Measurements from ENCODE around the gene SLC9A7.

The SLC9A7 gene

GRCh38 chrX:46559062-46559461 is 199.9 kb downstream of the SLC9A7 start:
- H3K4me3 ChIP-seq (ENCODE audit: low read depth, low read length), result no peak overlapping the region
- TF ChIP-seq, protein P1, sequence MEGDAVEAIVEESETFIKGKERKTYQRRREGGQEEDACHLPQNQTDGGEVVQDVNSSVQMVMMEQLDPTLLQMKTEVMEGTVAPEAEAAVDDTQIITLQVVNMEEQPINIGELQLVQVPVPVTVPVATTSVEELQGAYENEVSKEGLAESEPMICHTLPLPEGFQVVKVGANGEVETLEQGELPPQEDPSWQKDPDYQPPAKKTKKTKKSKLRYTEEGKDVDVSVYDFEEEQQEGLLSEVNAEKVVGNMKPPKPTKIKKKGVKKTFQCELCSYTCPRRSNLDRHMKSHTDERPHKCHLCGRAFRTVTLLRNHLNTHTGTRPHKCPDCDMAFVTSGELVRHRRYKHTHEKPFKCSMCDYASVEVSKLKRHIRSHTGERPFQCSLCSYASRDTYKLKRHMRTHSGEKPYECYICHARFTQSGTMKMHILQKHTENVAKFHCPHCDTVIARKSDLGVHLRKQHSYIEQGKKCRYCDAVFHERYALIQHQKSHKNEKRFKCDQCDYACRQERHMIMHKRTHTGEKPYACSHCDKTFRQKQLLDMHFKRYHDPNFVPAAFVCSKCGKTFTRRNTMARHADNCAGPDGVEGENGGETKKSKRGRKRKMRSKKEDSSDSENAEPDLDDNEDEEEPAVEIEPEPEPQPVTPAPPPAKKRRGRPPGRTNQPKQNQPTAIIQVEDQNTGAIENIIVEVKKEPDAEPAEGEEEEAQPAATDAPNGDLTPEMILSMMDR (IDR thresholded peaks at IDR 0.05; ENCODE audit: low read depth, low read length), result no peak
- TF ChIP-seq MYC (IDR thresholded peaks at IDR 0.05; ENCODE audit: low read depth, low read length) (no peak), POLR2A (IDR thresholded peaks at IDR 0.05; ENCODE audit: extremely low read depth, insufficient read length) (no peak), MAX (IDR thresholded peaks at IDR 0.05; ENCODE audit: low read depth, low read length) (no peak)
- DNase-seq (ENCODE audit: low read depth), result no peak

GRCh38 chrX:46554942-46555341 is 204.0 kb downstream of the SLC9A7 start:
- peak; percentile 31 for DNase-seq (ENCODE audit: low read depth)
- TF ChIP-seq POLR2A (IDR thresholded peaks at IDR 0.05; ENCODE audit: extremely low read depth, insufficient read length) (no peak), MYC (IDR thresholded peaks at IDR 0.05; ENCODE audit: low read depth, low read length) (no peak), MAX (IDR thresholded peaks at IDR 0.05; ENCODE audit: low read depth, low read length) (no peak)
- TF ChIP-seq, protein P1 (IDR thresholded peaks at IDR 0.05; ENCODE audit: low read depth, low read length), result no peak
- H3K4me3 ChIP-seq (ENCODE audit: low read depth, low read length), result no peak overlapping the region

- H3K4me3 ChIP-seq (ENCODE audit: low read depth, low read length), result no peak overlapping the region
- no peak for DNase-seq (ENCODE audit: low read depth)
- TF ChIP-seq, protein P1 (IDR thresholded peaks at IDR 0.05; ENCODE audit: low read depth, low read length), result no peak
- no peak for TF ChIP-seq MYC (IDR thresholded peaks at IDR 0.05; ENCODE audit: low read depth, low read length)
These were observed 205.0 kb downstream of the SLC9A7 start for GRCh38 chrX:46553935-46554334.

DNA sequence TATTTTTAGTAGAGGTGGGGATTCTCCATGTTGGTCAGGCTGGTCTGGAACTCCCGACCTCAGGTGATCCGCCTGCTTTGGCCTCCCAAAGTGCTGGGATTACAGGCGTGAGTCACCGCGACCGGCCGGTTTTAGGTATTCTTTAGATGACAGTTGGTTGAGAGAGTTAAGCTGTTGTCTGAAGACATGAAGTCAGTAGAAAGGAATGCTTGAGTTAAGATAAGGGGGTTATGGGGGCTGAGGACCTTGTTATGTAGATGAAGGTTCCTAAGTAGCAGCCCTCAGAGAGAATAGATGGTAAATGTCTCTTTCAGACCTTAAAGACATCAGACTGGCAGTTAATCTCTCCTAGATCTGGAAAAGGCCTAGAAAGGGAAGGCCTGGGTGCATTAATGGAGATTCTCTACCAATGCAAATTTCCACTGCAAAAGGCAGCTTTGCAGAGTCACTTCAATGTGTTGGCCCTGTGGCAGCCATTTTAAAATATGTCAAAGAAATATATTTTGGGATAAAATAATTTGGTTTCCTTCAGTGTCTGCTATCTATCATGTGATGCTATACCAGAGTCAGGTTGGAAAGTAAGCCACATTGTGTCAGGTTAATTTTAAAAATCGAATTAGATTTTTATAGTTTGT is 207.3 kb downstream of the SLC9A7 start:
- DNase-seq (ENCODE audit: low read depth), result no peak
- TF ChIP-seq POLR2A (IDR thresholded peaks at IDR 0.05; ENCODE audit: extremely low read depth, insufficient read length), result no peak
- no peak overlapping the region for H3K4me3 ChIP-seq (ENCODE audit: low read depth, low read length)

DNA sequence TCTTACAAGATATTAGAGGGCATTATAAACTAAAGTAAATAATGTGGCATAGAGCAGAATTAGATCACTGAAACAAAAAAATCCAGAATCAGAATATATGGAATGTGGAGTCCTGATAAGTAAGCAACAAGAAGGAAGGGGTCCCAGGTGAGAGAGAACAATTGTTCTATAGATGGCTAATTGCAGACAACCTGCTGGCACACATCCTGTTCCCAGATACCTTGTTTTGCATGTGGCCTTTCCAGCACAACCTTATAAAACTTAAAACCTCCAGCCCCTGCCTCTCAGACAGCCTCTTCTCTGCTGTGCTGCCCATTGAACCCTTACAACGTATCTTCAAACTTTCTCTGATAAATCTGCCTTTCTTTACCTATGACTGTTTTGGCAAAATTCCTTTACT is 209.0 kb downstream of the SLC9A7 start:
- no peak overlapping the region for H3K4me3 ChIP-seq (ENCODE audit: low read depth, low read length)

More for the DNA sequence above, 209.0 kb downstream of the SLC9A7 start:
- no peak for DNase-seq (ENCODE audit: low read depth)
- no peak for TF ChIP-seq MAX (IDR thresholded peaks at IDR 0.05; ENCODE audit: low read depth, low read length)
- TF ChIP-seq POLR2A (IDR thresholded peaks at IDR 0.05; ENCODE audit: extremely low read depth, insufficient read length), result no peak
- TF ChIP-seq, protein P1 (IDR thresholded peaks at IDR 0.05; ENCODE audit: low read depth, low read length), result no peak
- TF ChIP-seq MYC (IDR thresholded peaks at IDR 0.05; ENCODE audit: low read depth, low read length), result no peak

All from NB4 (cell line).